NCI-H460 (cell line): ENCODE measurements around the gene MPRIP. TPM values are rescaled to one million over a fixed set of nuclear protein-coding genes. Genes with fewer than 3 reads are reported as not detected.
"Not testable (repeated sequence)": the region's sequence is repeated elsewhere in the genome, so short reads cannot be mapped to it uniquely, and the experiment has no call there.

Experiments
- DNase-seq: peaks from one replicate; pipeline ENCODE4 v3.0.0-alpha.2; 2016; ENCODE audit warnings: low read depth; ENCODE audit errors: extremely low read depth
- total RNA-seq: library from RNA; depleted of rRNA; stranded (reverse); fragments of >200 nt; shearing (Covaris generic); gene quantifications from 2 replicates; pipeline ENCODE4 v1.2.3, GENCODE V29; 2014

MPRIP gene
- total RNA-seq, 1 experiment from 2014 or later: 87.9 TPM

DNA sequence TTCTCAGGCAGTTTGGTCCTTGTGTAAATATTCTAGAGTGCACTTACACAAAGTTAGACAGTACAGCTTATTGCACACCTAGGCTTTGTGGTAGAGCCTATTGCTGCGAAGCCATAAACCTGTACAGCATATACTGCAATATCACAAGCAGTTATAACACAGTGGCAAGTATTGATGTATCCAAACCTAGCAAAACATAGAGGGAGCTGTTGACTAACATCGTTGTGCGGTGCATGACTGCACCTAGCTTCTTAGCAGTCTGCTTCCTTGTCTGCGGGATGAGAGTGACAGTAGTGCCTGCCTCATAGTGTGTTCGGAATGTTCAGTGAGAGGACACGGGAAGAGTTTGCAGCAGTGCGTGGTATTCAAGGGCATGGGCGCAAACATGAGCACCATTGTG, 78.9 kb downstream of the MPRIP start:
- no peak for DNase-seq

DNA sequence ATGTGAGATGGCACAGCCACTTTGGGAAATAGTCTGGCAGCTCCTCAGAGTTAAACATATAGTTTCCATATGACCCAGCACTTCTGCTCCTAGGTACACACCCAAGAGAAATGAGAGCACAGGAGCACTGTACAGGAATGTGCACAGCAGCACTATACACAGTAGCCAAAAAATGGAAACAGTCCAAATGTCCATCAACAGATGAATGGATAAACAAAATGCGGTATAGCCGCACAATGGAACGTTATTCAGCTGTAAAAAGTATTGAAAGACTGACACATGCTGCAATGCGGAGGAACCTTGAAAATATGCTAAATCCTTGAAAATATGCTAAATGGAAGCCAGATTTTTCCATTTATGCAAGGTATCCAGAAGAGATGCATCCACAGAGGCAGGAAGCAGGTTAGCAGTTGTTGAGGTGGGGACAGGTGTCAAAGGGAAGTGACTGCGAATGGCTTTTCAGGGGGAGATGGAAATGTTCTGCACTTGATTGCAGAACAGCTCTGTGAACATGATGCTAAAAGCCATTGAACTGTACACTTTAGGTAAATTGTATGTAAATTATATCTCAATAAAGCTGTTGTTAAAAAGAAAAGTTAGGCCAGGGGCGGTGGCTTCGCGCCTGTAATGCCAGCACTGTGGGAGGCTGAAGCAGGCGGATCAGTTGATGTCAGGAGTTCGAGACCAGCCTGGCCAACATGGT, 80.7 kb downstream of the MPRIP start:
- no peak for DNase-seq

DNA sequence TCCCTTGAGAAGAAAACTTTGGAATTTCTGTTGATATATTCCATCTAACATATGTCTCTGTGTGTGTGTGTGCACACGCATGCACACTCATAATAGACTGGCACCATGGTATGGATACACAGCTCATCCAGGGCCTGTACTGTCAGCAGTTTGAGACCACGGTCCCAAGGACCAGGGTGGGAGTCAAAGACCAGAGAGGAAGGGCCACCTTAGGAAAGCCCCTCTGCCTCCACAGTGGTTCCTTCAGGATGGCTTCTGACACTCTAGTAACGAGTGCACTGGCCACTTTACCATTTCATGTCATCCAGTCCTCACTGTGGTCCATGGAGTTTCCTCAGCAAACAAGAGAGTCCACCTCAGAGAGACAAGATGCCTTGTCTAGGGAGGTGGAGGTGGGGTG, 82.1 kb downstream of the MPRIP start:
- DNase-seq: no peak

DNA sequence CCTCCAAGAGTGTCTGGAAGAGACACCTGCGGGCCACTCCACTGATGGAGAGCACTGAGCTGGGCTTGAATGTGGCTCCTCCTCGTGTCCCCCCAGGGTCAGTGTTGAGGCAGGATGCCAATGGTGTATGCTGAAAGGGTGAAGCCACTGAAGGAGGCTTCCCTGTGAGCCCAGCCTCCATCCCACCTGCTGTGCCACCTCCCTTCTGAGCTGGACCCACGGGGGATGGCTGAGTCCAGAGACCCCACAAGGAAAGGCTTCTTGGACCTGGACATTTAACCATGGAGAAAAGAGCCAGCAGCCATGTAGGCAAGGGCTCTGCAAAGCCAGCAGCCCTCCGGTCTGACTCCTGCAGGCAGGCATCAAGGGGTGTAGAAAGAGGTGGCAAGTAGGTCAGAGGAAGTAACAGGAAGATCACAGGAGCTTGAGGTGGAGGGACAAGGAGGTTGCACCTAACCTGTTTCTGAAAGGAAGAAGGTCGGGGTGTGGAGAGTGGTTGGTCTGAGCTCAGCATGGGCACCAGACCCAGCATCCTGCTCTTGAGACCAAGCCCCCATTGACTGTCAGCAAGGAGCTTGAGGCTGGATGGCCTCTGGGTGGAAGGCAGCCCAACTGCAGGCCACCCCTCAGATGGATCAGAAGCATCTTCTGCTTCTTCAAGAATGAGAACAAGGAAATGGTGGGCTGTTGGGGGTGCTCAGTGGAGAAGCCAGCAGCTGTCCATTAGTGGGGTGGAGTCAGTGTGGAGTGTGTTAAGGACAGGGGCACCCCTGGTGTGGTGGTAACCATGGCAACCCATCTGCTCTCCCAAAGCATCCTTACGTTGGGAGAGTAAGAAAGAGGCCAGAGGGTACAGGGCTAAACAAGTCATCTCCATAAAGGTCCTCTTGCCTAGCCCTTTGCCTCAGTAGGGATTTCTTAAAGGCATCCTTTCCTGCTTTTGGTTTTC, 83.2 kb downstream of the MPRIP start:
- no peak for DNase-seq

DNA sequence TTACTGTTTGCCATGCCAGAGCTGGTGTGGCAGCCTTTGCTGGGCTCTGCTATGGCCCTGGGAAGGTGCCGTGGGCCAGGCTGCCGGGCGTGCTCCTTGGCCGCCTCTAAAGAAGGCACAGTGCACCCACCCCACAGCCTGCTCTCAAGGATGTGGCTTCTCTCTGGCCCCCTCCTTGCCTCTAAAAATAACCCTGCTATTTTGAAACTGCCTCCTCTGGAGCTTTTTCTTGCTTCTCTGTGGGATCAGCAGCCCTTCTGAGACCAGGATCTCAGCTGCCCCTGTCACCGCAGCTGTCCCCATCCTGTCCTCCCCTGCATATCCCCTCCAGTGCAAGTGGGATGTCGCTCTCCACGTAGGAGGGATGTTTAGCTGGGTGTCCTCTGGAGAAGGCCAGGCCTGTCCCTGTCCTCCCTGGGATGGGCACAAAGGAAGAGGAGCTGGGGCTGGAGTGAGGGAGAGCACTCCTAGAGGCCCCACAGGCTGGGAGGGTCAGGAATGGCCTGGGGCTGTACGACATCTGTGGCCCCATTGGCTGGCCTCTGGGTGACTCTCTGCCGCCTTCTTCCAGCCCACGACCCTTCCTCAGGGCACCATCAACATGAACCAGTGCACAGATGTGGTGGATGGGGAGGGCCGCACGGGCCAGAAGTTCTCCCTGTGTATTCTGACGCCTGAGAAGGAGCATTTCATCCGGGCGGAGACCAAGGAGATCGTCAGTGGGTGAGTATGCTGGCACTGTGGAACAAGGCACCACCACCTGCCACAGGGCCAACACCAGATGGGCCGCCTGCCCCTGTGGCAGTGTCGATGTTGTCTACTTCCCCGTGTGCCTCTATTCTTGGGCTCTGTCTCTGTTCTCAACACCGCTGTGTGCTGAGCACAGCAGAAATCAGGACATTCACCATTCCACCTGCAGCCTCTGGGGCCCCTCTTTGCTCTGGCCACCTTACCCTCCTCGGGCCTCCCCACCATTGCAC, 84.2 kb downstream of the MPRIP start:
- no peak for DNase-seq

DNA sequence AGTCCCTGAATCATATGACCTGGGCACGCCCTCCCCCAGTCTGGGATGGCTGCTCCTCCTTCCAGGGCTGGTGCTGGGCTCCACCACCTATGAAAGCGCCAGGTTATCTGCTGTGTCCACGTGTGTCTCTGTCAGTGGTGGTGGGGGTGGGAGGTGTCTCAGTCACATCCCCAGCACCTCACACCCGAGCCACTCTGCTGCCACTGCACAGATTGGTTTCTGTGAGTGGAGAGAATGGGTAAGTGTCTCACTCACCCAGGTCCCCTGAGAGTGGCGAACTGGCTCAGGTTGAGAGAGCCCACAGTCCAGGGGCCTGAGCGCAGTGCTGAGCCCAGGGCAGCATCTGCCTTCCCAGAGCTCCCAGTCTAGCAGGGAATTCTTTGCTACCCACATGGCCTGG, 84.9 kb downstream of the MPRIP start:
- no peak for DNase-seq

DNA sequence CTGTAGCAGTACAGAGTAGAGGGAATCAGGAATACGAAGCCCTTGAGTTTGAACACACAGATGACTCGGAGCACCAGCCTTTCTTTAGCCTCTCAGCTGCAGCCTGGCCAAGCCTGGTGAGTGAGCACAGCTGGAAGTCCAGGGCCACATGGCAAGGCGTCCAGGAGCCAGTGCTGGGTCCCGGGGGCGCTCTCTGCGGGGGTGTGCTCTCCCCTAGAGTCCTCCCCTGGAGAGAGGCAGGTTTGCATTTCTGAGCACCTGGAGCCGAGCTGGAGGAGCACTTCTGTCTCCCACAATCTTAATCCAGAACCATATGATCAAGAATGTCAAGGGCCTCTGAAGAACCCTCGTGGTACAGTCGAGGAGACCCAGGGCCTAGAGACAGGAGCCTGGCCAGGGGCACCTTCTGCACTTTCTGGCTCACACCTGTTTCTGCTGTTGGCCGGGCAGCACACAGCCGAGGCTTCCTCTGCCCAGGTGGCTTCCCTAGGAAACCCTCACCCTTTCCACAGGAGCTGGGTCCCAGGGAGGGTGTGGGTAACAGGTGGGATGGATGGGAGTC, 85.6 kb downstream of the MPRIP start:
- DNase-seq: no peak

DNA sequence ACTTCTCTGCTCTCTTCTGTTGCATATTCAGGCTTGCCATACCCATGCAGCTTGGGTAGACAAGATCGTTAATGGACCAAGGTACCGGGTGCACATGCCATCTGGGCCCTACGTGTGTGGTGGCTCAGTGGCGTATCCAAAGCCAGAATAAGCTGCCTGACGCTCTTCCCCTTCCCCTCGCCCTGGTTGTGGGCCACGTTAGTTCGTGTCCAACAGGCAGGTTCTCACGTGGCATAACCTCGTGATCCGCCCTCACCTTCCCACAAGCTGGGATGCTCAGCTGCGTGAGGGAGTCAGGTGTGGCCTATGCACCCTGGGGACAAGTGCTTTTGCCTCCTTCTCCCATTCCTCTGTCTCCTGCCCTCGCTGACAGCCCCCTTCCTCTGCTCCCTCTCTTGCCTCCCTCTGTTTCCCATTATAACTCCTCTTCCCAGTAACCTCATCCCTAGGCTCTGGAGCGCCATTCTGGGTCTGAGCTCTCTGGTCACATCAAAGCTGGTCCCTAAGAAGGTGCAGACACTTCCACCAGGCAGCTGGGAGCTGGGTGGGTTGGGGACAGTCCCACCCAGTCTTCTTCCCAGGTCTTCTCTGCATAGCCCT, 86.3 kb downstream of the MPRIP start:
- no peak for DNase-seq

DNA sequence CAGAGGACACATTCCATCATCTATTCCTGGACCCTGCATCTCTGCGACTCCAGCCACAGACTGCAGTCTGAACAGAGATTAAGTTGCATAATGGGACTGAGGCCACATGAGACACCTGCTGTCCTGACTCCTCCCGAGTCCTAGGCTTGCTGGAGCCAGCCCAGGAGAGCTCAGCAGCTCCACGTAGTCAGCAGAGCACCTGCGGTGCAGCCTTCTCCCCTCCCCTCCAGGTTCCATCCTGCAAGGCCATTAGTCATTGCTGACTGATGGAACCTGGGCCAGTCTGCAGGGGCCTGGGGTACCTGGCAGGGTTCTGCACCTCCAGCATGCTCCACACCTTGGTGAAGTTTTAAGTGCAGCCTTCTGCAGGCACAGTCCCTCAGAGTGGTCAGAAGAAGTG, 87.2 kb downstream of the MPRIP start:
- DNase-seq: no peak

DNA sequence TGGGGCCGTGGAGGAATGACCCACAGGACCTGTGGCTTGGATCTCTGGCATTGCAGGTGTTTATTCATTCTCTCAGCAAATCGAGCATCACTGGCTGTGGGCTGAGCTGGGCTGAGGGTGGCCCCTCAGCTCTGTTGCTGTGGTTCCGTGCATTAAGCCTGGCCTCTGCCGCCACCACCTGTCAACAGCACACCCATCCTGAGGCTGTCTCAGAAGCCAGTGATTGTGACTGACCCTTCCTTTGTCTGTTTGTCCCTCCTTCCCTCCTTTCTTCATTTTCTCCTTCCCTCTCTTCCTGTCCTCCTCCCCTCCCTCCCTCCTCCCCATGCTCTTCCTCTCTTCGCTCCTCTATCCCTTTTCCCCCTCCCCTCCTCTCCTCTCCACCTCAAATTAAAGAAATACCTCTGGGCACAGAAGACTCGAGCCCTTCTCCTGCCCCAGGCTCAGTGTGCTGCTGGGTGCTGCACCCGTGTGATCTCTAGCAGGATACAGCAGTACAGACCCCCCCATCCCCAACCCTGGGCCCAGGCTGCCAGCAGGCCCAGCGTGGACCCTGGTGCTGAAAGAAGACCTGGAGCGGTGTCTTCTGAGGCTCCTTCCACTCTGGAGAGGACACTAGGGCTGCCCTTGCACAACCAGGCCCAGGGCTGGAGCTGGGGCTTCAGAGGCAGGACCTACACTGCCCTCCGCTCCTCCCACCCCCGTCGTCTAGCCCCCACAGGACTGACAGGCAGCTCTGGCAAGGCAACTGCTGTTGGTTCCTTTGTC, 88.0 kb downstream of the MPRIP start:
- no peak for DNase-seq

DNA sequence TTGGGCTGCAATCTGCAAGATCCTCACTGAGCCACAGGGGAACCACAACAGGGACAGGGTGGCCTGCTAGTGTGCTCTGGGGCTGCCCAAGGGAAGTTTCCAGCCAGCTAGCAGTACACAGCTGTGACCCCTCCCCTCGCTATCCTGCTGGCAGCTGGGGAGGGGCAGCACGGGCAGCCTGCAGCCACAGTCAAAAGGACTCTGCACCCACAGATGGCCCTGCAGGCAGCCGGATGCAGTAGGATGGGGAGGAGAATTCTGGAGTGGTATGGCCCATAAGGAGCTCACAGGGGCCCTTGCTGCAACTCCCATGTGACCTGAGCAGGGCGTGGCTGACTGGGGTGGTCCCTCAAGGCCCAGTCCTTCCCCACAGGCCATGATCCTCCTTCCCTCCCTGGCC, 89.6 kb downstream of the MPRIP start:
- DNase-seq: no peak

DNA sequence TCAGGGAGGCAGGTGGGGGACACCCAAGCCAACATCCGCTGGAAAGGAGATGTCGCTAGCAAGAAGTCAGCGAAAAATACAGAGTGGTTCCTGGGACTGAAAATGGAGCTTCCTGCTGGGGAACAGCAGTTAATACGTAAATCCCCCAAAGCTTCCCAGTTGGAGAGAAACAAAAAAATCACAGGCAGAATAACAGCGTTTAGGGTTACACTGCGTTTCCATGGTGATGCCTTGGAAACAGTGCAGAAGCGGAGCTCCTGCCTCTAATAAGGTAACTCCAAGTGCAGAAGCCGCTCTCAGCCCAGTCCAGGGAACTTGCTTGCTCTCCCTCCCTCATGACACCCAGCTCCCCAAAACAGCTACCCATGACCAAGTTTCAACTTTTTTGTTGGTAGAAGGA, 90.5 kb downstream of the MPRIP start:
- no peak for DNase-seq

DNA sequence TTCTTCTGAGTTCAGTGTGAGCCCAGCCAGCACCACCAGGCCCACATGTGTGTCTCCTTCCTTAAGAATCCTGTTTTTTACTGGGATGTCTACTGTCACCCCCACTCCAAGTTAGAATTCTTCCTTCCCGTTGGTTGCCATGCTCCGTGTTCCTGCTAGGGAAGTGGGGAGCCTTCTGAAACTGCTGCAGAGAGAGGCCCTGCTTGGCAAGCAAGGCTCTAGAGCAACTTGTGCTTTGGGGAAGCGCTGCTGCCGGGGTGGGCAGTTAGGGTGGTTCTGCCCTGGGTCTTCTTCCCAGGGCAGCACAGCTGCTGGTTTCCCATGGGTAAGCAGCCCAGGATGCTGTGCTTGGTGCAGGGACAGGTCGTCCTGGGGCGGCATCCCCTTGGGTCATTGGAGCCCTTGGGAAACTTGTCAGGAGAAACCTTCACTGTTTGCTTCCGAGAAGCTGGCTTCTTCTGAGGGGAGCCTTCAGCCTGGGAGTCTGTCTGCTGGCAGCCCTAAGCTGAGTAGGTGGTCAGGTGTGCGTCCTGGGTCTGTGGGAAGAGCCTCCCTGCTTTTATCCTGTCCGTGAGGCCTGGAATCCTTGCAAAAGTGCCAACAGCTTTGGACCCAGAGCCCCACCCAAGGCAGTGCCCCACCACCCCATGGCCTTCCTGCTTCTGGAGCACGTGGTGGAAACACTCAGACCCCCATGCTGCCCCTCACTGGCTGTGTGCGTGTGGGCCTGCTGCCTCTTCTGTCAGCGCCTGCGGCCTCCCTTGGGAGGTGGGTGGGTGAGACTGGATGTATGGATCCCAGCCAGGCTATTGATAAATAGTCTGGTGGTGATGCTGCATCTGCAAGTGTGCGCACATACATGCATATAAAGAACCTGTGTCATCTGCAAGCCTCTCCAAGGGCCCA, 92.0 kb downstream of the MPRIP start:
- no peak for DNase-seq

DNA sequence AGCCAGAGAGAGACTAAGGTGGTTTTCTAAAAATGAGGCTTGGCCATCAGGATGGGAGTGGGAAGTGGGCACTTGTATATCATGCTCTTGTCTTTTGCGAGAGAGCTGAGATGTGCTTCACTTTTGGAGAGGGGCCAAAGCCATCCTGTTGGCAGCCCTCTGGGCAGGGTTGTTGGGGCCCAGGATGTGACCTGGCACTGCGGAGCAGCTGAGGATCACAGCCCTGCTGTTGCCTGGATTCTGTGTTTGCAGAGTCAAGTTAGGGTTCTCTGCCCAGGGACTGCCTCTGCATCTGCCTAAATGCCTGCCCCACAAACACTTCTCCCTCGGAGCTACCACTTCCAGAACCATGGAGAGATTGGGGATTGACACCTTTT, 92.7 kb downstream of the MPRIP start:
- no peak for DNase-seq

DNA sequence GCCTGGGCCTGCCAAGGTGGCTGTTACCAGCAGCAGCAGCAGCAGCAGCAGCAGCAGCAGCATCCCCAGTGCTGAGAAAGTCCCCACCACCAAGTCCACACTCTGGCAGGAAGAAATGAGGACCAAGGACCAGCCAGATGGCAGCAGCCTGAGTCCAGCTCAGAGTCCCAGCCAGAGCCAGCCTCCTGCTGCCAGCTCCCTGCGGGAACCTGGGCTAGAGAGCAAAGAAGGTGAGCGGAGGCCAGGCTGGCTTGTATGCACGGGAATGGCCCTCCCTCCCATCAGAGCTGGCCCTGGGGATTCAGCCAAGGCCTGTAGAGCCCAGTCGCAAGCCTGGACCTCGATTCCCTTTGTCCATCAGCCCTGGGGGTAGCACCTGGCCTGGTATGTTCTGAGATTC, 94.0 kb downstream of the MPRIP start:
- DNase-seq: not testable (repeated sequence)

DNA sequence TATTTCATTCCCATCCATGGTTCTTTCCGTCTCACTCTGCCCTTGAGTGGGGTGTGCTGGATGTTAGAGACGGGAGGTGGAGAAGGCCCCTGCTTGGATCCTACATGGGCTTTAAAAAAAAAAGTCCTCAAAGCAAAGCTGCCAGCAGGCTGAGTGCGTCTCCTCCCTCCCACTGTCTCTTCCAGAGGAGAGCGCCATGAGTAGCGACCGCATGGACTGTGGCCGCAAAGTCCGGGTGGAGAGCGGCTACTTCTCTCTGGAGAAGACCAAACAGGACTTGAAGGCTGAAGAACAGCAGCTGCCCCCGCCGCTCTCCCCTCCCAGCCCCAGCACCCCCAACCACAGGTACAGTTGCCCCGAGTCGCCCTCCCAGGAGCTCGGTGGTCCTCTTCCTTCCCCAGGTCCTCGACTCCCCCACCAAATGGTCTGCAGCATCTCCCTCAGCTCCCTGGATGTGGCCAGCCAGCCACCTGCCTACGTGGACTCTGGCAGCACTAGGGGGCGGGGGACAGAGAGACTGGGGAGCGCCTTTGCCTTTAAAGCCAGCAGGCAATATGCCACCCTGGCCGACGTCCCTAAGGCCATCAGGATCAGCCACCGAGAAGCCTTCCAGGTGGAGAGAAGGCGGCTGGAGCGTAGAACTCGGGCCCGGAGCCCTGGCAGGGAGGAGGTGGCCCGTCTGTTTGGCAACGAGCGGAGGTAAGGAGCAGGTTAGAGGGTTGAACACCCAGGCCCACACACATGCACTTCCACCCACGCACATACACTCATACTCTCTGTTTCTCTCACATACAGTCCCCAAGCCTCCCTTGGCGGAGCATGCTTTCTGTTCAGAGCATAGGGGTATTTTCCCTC, 95.7 kb downstream of the MPRIP start:
- DNase-seq: no peak

DNA sequence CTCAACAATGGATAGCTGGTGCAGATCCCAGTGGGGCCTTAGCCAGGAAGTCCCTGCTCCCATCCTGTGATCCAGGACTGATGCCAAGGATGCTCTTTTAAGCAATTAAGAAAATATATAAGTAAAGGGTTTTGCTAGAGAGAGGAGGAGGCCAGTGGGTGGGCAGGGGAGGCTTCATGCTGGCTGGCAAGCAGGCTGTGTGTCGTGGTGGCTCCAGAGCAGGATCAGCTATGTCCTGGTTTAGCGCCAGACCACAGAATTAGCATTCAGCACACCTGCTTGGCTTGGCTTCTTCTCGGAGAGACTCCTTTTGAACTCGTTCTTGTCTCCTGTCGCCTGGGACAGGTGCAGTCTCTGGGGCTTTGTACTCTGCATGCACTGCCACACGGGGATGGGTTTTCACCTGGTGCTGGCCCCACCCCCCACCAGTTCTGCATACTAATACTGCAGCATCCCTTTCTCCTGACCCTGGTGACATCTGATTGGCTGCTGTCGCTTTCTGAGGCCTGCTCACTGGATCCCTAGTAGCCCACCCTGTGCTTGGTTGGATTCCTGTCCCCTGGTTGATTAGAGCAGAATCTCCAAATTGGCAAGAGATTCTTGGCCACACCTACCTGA, 97.8 kb downstream of the MPRIP start:
- DNase-seq: no peak
